GM21576 (cell line): ENCODE data around the gene OSER1.

Experiments used
- ATAC-seq: cut with Tn5 transposase; IDR thresholded peaks from one replicate; pipeline ENCODE4 v1.9.1; 2021; ENCODE audit warnings: mild to moderate bottlenecking, moderate library complexity; ENCODE audit not compliant: unreplicated experiment

OSER1 gene

DNA sequence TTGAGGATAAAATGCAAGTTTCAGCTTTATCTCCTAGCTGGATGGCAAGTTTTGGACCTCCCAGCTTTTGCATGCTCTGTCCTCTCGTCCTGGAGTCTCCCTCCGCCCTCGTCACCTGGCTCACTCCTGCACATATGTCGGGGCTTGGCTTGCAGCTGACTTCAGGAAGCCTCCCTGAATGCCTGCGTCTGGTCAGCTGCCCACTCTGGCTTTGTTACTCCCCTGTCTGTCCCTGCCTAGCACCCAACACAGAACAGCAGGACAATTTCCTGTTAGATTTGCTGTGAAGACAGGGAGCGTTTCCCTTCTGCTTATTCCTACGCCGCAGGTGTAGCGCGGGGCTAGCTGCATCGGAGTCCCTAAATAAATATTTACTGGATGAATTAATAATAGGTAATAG, 29.0 kb downstream of the OSER1 start:
- ATAC-seq: no peak

DNA sequence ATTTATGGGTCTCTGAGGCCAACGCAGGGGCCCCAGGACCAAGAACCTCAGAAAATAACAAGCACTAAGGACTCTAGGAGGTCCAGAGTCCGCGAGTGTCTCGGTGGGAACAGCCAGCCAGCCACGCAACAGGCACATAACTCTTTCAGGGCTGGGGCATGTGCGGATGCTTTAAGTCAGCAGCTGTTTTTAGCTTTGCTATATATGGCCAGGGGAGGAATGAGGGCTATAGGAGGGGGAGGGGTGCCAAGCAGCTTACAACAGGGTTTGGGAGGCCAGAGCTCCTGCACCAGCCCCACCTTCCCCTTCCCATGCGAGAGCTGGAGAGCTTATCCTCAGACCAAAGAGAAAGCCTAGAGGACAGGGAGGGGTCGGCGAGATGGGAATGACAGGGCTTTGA, 29.8 kb downstream of the OSER1 start:
- ATAC-seq: no peak

DNA sequence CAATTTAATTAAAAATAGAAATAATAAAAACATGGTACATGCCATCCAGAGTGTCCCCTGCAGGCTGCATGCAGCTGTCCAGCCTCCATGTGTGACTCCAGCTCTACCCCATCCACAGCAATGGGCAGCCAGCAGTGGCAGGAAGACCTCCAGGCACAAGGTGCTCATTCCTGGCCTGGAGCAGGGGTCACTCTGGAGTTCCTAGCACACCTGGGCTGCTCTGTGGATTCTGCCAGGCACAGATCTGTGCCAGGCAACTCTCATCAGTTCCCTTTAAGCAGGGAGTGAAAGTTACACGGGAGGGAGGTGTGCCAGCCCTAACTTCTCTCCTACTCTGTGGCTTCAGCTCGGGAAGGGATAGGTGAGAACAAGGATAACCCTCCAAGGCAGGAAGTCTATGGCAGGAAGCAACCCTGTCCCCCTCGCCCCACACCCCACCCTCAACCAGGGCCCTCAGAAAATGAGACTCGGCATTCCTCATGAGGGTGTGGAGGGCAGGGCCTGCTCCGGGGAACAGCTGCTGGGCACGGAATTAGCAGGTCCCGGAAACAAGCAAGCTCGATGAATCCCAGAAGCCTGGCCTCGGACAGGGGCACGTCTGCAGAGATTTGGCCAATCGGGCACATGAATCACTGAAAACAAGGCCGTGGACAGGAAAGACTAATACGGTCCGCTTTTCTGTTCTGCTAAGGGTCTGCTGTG, 33.6 kb downstream of the OSER1 start:
- no peak for ATAC-seq

DNA sequence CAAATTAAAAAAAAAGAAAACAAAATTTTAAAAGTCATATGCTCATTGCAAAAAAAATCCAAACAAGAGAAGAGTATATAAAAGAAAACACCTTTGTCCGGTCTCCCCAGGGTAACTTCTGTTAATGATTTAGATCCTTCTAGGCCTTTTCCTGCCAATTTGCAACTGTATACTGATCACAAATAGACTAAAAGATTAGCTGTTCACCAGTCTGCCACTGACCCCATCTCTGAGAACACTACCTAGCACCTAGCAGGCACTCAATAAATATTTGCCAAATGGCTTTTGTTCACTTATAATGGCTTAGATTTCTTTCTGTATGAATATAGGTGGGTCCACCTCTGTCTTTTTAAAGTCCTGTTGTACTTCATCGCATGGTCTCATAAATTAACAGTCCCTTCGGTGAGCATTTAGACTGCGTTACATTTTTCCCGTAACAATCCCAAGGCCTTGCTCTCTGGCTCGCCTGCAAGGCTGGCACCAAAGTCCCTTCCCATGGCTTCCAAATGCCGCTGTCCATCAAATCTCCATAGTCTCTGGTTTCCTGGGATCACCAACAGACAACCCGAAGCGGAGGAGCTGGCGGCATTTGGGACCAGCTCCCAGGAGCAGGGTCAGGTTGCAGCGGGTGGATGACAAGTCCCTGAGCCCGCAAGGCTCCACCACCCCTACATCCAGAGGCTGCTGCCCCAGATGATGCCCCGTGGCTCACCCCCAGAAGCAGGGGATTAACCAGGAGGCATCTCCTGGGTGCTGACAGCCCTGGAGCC, 35.4 kb downstream of the OSER1 start:
- no peak for ATAC-seq

DNA sequence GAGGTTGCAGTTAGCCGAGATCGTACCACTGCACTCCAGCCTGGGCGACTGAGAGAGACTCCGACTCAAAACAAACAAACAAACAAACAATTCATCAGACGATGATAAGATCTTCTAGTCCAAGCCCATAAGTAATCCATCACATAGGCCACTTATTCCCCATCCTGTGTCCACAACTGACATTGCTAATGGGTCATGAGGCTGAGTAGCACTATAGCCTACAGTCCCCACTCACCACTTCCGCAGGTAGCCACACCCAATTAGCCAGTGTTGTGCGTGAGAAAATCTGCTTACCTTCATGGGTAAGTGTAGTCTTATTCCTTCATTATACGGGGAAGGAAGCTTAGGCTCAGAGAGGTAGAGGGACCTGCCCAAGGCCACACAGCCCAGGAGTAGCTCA, 36.7 kb downstream of the OSER1 start:
- ATAC-seq: no peak

DNA sequence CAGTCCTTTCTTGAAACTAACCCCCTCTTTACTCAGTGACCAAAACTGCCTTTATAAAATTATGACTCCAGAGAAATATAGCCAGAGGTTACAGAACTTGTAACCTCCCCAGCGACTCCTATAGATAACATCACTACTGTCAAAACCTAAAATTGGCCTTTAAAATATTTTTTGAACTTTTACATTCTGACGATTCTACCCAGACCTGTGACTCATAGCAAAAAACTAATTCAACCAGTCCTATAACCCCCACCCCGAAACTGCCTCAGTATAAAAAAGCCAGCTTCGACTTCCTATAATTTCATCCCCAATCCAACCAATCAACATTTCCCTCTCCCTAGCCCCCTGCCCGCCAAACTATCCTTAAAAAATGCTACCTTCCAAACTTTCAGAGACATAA, 37.5 kb downstream of the OSER1 start:
- ATAC-seq: no peak

DNA sequence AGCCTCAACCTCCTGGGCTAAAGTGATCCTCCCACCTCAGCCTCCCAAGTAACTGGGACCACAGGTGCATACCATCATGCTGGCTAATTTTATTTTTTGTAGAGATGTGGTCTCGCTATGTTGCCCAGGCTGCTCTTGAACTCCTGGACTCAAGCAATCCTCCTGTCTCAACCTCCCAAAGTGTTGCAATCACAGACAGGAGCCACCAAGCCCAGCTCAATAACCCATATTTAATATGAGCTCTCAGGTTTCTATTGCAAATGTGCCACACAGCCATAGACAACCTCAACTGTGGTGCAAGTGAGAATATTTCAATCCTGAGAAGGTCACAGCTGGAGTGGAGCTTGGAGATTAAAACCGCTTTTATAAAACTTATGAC, 38.0 kb downstream of the OSER1 start:
- no peak for ATAC-seq

DNA sequence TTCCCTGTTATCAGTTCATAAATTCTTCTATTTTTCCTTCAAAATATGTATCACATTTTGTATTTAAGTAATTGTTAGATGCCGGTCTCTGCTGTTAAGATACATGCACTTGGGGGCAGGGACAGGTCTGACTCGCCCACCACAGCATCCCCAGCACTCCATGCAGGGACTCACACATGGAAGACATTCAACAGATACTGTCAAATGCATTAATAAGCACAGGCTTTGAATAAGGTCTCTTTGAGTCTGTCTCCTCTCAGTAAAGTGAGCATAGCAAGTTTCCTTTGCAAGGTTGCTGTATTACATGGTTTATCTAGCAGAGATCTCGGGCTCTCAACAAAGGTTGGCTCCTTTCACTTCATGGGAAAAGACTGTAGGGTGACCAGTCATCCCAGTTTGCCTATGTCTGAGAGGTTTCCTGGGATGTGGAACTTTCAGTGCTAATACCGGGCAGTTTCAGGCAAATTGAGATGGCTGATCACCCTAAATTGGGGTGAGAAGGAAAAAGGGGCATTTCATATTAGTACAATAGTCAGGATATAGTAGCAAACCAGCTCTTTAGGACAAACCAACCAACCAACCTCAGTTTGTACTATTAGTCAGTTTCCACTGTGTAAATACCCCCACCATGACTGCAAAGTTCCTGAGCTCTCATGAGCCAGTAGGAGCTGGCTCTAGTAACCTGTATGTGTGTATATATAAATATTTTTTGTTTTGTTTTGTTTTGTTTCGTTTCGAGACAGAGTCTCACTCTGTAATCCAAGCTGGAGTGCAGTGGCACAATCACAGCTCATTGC, 38.6 kb downstream of the OSER1 start:
- ATAC-seq: no peak

DNA sequence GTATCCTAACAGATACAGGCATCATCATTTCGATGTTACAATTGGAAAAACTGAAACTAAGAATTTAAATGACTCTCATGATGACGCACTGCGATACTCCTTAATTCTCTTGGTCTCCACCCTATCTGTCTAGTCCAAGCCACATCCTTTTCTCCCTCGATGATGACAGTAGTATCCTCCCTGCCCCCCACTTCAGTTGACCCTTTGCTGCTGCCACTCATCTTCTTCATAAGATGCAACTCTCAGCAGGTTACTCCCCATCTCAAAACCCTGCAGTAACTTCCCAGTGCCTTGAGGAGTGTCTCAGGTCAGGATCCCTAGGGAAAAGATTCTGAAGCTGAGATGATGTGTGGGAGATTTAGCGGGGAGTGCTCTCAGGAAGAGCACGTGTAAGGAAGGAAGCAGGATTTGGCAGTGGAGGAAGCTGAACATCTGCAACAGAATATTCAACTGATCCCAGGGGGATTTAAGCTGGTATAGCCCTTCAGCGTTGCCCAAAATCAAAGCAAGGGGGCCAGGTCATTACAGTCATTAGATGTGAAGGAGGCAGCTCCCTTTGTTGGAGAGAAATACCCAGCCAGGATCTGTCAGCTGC, 39.7 kb downstream of the OSER1 start:
- no peak for ATAC-seq

DNA sequence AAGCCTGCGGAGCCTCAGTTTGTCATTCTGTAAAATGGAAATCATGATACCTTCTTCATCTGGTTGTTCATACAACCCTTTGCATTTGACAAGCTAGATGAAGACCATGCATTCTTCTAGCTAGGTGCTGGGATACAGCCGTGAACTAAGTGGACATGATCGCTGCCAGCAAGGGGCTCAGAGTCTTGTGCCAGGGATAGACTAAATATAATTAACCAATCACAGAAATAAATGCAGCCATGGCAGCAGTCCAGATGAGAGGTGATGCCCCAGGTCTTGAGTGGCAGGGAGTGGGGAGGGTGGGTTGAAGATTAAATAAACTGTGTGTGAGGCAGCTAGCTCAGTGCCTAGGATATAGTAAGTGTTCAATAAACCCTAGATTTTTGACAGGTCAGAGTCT, 42.8 kb downstream of the OSER1 start:
- no peak for ATAC-seq

DNA sequence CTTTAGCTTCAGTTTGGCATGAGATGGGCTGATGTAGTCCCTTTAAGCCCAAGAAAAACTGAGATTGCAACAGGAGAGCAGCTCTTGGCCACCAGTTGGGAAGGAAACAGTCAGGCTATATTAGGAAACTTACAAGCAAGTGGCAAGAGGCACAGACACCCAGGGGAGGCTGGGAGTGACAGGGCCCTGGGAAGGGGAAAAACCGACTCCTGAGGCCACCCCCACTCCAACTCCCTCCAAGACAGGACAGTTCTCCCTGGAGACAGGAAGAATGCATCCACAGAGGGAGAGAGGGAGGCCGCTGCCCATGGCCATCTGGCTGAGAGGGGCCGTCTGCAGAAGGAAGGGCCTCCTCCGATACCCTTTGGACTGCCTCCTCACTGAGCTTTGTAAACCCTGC, 44.1 kb downstream of the OSER1 start:
- no peak for ATAC-seq

DNA sequence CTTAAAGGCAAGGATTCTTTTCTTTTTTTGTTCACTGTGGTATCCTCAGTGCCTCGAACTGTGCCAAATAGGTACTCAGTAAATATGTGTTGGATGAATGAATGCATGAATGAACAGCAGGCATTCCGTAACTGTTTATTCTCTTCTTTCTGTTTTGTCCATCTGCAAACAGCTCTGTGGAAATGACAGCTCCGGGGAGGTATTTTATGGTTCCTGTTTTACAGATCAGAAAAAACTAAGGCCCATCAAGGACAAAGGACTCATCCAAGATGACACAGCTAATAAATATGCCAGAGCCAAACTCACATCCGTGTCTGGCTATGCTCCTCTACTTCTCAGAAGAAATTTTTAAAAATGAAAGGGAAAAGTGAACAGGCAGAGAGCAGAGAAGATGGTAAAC, 44.6 kb downstream of the OSER1 start:
- ATAC-seq: no peak

DNA sequence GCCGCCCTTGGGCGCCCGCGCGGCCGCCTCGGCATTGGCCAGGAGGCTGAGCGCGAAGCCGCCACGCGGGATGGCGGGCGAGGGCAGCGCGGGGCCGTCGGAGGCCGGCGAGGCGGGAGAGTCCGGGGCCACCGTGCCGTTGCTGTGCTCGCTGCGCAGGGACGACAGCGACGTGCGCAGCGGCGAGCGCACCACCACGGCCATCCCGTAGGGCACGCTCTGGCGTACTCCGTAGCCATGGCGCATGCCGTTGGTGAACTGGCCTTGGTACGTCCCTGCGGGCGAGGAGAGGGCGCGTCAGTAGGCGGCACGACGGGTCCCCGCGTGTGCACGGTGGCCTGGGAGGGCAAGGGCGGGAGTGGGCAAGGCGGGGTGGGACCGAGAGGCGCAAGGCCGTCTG, 50.4 kb downstream of the OSER1 start:
- ATAC-seq: no peak

DNA sequence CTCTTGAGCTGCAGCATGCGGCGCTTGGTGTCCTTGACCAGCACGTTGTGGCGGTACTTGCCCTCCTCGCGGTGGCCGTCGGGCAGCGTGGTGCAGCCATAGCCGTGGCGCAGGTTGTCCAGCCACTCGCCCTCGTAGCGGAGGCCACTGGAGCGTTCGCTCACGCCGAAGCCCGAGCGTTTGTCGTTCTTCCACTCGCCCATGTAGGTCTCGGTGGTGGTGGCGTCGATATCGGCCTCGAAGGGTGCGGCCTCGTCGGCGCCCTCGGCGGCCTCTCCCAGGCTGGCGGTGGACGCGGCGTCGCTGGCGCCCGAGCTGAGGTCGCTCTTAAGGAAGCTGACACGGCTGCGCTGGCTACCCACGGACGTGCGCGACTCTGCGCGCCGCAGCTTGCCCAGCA, 50.9 kb downstream of the OSER1 start:
- no peak for ATAC-seq

DNA sequence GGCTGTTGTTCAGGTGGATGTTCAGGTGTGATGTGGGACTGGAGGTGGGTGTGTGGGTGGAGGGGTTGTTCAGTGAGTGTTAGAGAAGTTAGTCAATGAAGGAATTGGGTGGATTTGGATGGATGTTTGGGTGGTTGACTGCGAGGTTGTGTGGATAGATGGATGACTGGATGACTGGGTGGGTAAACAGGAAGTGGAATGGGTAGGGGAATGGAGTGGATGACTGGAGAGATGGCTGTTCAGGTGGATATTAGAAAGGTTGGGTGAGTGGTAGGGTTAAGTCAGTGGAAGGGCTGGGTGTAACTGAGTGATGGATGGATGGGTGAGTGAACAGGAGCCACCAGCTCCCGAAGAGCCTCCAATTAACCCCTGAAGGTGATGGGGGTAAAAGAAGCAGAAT, 51.4 kb downstream of the OSER1 start:
- ATAC-seq: no peak

DNA sequence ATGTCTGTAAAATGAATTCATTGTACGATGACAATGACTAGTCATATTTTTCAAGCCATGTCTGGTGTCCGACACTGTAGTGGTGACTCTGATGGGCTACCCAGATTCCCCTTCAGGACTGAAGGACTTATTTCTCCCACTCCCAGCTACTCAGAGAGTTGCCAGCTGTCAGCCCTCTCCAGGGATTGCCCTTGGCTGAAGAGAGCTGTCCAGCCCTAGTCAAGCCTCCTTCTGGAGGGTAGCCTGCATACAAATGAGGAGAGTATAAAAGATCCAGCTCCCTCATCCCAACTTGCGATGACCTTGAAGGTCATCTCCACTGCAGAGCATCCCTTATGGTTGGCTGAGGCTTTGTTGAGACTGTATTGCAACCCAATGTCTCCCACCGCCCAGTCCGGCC, 53.5 kb downstream of the OSER1 start:
- ATAC-seq: no peak

DNA sequence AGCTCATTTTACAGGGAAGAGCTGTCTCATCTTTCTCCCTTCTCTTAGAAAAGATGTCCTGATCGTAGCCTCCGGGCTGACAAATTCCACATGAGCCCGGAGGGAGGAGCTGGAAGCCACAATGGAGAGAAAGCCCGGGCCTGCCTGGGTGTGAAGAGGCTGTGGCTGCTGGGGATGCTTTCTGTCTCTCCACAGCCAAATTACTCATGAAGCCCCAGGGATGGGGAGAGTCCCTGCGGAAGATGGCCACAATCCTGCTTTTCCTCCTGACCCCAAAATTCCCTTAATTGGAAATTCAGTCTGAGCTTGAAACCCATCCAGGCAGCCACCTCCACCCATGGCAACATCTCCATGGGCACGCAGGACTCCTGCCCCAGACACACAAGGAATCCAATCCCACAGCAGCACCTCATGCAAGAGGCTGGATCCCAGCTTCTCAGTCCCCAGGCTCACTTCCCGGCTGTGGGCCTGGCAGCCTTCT, 56.0 kb downstream of the OSER1 start:
- ATAC-seq: no peak

DNA sequence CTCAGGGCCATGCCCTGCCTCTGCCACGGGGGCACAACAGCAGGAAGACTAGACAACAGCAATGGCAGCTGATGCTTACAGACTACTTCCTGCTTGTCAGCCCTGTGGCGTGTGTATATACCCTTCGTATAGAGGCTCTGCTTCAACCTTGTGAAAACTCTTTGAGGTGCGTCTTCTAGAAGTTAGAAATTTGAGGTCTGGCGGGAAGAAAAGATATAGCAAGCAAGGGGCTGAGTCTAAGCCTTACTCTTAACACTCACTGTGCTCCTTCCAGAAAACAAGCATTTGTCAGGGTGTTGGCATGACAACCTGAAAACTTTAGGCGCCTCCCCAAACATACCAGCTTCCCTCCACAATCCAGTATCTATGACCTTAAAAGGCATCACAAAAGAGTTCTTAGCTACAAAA, 56.9 kb downstream of the OSER1 start:
- ATAC-seq: no peak

DNA sequence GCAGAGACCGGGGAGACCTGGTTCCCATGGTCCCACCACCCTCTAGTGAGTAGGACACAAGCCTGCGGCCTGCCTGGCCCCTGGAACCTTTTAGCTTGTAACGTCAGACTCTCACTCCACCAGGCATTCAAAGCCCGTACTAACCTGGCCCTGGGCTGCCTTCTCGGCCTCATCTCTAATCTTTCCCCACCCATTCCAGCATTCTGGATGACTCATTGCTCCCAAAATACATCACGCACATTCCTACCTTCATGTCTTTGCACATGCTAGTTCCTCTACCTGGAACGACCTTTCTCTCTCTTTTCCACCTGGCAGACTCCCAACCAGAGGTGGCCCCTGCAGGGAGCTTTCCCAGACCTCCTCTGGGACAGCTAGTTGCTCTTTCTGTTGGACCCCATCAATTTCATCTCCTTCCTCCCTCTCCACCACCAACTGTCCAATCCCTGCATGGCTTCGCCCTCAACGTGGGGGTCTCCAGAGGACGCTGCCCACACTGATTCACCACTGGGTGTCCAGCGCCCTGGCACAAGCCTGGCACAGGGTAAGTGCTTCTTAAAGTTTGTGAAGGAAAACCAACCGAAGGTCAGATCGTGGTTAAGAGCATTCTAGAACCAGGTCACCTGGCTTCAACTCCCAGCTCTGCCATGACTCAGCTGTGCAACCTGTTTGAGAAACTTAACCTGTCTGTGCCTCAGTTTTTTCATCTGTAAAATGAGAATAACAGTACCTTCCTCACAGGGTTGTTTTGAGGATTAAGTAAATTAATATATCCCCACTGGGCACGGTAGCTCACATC, 58.8 kb downstream of the OSER1 start:
- ATAC-seq: no peak

DNA sequence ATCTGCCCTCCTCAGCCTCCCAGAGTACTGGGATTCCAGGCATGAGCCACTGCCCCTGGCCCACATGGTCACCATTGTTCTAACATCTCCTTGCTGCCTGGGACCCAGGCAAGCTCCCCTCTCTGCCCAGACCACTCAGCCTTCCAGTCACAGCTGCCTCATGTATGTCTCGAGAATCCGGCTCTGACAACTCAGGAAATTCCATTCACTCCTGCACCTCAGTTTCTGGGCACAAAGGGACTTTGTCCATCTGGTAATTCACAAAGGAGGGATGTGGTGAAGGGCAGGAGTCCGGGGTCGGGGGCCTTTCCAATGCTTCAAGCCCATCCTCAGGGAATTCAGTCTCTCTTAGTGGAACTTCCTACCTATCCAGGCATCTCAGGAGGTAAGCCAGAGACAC, 64.3 kb downstream of the OSER1 start:
- no peak for ATAC-seq
